ENCODE data around the gene PLEKHA1.
A peak's percentile ranks its signal among the peaks of the same experiment; 100 is the strongest.

PLEKHA1 gene

DNA sequence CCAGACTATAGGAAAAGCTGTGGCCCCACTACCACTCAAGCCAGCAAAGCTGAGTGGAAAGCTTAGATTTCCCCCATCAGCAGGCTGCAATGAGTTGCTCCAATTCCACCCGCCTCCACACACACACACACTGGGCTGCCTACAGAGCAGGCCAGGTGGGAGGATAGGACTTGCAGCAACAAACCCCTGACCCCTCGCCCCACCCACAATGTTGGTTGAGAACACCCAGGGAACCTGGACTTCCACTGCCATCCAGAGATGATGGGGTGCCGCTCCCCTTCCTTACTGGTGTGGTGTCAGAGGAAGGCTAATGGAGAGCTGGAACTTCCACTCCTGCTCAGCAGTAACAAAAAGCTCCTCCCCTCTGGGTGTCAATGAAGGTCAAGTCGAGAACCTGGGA is 16.8 kb upstream of the PLEKHA1 start:
- H3K36me3 ChIP-seq (ENCODE audit: insufficient read depth, low read length) = no peaks in the 10 kb centered on the region
- no peaks in the 10 kb centered on the region for H3K9me3 ChIP-seq (ENCODE audit: control insufficient read depth, insufficient read depth, low read length)
- H3K9ac ChIP-seq (ENCODE audit: low read depth, low read length) = no peak overlapping the region
- peaks cover 3% of the 10 kb centered on the region; the same call in 1 of the 2 replicates for H3K4me1 ChIP-seq (ENCODE audit: insufficient read depth, low read length)

DNA sequence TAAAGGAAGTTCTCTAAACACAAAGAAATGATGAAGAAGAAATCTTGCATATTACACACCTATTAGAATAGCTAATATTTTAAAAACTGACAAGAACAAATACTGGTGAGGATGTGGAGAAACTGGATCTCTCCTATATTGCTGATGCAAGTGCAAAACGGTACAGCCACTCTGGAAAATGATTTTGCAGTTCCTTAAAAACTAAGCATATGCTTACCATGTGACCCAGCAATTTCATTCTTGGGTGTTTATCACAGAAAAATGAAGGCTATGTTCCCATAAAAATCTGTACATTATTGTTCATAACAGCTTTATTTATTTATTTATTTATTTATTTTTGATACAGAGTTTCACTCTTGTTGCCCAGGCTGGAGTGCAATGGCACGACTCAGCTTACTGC is 14.9 kb upstream of the PLEKHA1 start:
- H3K9me3 ChIP-seq (ENCODE audit: control insufficient read depth, insufficient read depth, low read length) = no peaks in the 10 kb centered on the region
- H3K36me3 ChIP-seq (ENCODE audit: insufficient read depth, low read length) = no peaks in the 10 kb centered on the region
- H3K4me1 ChIP-seq (ENCODE audit: insufficient read depth, low read length) = no peaks in the 10 kb centered on the region
- H3K9ac ChIP-seq (ENCODE audit: low read depth, low read length) = no peak overlapping the region

DNA sequence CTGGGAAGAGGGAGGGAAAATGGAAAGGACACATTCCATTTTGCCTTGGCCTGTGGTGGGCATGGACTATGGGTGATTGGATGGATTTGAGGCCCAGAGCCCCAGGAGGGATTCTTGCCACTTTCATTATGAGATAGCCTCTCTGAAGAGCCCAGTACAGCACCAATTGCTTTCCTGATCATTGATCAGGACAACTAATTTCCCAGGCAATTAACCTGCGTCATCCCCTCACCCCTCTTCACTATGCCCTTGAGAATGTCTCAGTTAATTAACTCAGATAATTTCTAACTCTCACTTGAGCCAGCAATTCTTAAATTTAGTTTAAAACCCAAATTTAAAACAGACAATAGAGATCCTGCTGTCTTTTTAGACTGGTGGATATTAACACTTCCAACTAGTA is 13.5 kb upstream of the PLEKHA1 start:
- Histone ChIP-seq H3K4me1 (ENCODE audit: insufficient read depth, low read length) (no peaks in the 10 kb centered on the region), H3K9ac (ENCODE audit: low read depth, low read length) (no peak overlapping the region), H3K9me3 (ENCODE audit: control insufficient read depth, insufficient read depth, low read length) (no peaks in the 10 kb centered on the region), H3K36me3 (ENCODE audit: insufficient read depth, low read length) (no peaks in the 10 kb centered on the region)

GRCh38 chr10:122362031-122362592 is 12.4 kb upstream of the PLEKHA1 start:
- no peaks in the 10 kb centered on the region for H3K4me1 ChIP-seq (ENCODE audit: insufficient read depth, low read length)
- no peak overlapping the region for H3K9ac ChIP-seq (ENCODE audit: low read depth, low read length)
- no peaks in the 10 kb centered on the region for H3K9me3 ChIP-seq (ENCODE audit: control insufficient read depth, insufficient read depth, low read length)
- no peaks in the 10 kb centered on the region for H3K36me3 ChIP-seq (ENCODE audit: insufficient read depth, low read length)

DNA sequence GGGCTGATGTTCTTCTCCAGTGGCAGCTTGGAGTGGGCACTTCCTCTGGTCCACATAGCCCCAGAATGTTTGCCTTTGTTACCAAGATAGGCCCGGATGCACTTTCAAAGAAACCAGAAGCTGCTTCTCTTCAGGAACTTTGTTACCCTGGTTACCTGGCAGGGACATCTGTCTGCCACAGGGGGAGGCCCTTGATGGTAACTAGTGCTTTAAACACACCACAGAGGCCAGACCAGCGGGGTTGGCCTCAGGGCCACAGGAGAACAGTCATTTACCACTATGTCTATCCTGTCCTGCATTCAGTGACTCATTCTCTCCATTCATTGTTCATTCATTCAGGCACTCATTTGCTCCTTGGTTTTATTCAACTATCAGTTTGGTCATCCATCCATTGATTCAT is 11.9 kb upstream of the PLEKHA1 start:
- Histone ChIP-seq H3K9me3 (ENCODE audit: control insufficient read depth, insufficient read depth, low read length) (no peaks in the 10 kb centered on the region), H3K4me1 (ENCODE audit: insufficient read depth, low read length) (no peaks in the 10 kb centered on the region), H3K9ac (ENCODE audit: low read depth, low read length) (no peak overlapping the region), H3K36me3 (ENCODE audit: insufficient read depth, low read length) (no peaks in the 10 kb centered on the region)

- H3K9me3 ChIP-seq (ENCODE audit: control insufficient read depth, insufficient read depth, low read length) = no peaks in the 10 kb centered on the region
- no peaks in the 10 kb centered on the region for H3K36me3 ChIP-seq (ENCODE audit: insufficient read depth, low read length)
Measured at GRCh38 chr10:122363311-122363710, 11.2 kb upstream of the PLEKHA1 start.

DNA sequence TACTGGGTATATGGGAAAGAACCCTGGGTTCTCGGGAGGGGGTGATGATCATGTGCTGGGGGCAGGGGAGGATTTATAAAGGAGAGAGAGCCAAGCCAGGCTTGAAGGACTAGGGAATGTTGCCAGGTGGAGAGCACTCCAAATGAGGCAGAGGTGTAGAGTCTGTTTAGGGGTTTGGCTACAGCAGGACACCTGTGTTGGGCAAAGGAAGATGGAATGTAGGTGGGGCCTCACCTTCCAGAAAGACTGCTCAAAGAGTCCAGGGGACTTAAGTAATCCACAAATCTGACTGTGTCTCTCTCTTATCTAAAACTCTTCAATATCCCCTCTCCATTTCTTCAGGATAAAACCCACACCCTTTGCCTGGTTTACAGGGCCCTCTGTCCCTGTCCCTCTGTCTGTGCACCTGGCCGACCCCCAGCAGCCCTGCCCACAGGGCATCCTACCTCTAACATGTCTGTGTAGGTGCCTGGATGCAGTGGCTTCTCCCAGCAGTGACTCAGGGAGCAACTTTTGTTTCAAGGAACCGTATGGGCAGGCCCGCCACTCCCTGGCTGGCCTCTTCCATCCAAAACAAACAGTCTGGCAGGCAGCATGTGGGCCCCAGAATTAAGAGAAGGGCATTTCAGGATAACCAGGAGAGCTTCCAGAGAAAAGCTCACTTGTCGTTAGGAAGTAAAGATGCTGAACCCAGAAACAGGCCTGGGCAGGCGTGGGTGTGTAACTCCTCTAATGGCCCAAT is 10.6 kb upstream of the PLEKHA1 start:
- Histone ChIP-seq H3K36me3 (ENCODE audit: insufficient read depth, low read length) (no peaks in the 10 kb centered on the region), H3K4me1 (ENCODE audit: insufficient read depth, low read length) (no peaks in the 10 kb centered on the region), H3K9ac (ENCODE audit: low read depth, low read length) (no peak overlapping the region), H3K9me3 (ENCODE audit: control insufficient read depth, insufficient read depth, low read length) (no peaks in the 10 kb centered on the region)

More at GRCh38 chr10:122363311-122363710, 11.2 kb upstream of the PLEKHA1 start:
- Histone ChIP-seq H3K4me1 (ENCODE audit: insufficient read depth, low read length) (no peaks in the 10 kb centered on the region), H3K9ac (ENCODE audit: low read depth, low read length) (no peak overlapping the region)

GRCh38 chr10:122368502-122369254 is 5.8 kb upstream of the PLEKHA1 start:
- H3K4me1 ChIP-seq (ENCODE audit: insufficient read depth, low read length) = no peaks in the 10 kb centered on the region

DNA sequence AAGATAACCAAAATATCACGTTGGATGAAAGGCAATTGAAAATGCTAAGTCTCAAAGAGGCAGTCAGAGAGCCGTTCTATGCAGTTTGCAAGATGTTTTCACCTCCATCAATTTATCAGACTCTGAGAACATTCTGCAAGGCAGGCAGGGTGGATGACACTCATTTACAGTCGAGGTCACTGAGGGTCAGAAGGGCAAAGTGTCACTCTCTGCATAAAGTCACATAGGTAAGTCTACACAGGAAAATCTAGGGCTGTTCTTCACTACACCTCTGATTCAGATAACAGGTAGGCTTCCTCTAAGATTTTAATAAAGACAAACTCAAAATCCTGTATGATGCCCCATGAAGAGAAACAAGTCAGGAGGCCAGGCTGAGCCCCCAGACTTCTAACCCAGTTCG is 1.4 kb upstream of the PLEKHA1 start:
- no peaks in the 10 kb centered on the region for H3K9me3 ChIP-seq (ENCODE audit: control insufficient read depth, insufficient read depth, low read length)
- H3K36me3 ChIP-seq (ENCODE audit: insufficient read depth, low read length) = no peaks in the 10 kb centered on the region
- no peaks in the 10 kb centered on the region for H3K4me1 ChIP-seq (ENCODE audit: insufficient read depth, low read length)
- no peak overlapping the region for H3K9ac ChIP-seq (ENCODE audit: low read depth, low read length)

More at GRCh38 chr10:122368502-122369254, 5.8 kb upstream of the PLEKHA1 start:
- Histone ChIP-seq H3K9ac (ENCODE audit: low read depth, low read length) (no peak overlapping the region), H3K36me3 (ENCODE audit: insufficient read depth, low read length) (no peaks in the 10 kb centered on the region), H3K9me3 (ENCODE audit: control insufficient read depth, insufficient read depth, low read length) (no peaks in the 10 kb centered on the region)

- Histone ChIP-seq H3K4me1 (ENCODE audit: insufficient read depth, low read length) (no peaks in the 10 kb centered on the region), H3K9ac (ENCODE audit: low read depth, low read length) (peak overlapping the region; percentile 81), H3K9me3 (ENCODE audit: control insufficient read depth, insufficient read depth, low read length) (no peaks in the 10 kb centered on the region), H3K36me3 (ENCODE audit: insufficient read depth, low read length) (no peaks in the 10 kb centered on the region)
Measured at GRCh38 chr10:122373721-122374120, 787 bp upstream of the PLEKHA1 start.

DNA sequence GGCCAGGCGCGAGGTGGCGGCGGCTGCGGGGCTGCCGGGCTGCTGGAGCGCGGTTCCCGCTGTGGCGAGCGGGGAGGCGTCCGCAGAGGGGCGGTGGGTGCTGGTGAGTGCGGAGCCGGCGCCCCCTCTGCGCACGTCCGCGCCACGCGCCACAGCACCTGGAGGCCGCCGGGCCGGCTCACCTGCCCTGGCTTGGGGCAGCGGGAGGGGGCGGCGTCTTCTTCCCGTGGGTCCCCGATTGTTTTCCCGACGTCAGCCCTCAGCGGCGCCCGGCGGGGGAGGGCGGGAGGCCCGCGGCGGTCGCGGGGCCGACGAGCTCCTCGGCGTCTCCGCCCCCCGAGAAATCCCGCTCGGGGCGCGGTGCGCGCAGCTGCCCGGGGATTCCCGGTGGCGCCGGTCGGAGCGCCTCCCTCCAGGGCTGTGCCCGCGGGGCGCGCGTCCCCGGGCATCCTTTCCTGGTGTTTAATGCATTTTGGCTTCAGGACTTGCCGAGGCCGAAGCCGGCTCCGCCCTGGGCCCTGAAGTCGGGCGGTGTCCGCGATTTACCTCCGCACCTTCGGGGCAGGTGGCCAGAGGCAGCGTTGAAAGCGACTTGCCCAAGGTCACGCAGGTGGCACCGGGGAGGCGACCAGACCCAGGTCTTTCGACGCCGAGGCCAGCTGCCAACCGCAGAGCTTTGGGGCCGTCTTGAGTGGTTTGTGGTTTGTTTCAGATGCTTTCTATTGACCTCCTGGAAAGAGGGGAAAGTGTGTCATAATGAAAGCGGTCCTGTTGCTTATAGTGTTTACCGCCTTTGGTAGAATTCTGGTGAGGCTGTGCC is 561 bp downstream of the PLEKHA1 start:
- Histone ChIP-seq H3K9me3 (ENCODE audit: control insufficient read depth, insufficient read depth, low read length) (no peaks in the 10 kb centered on the region), H3K9ac (ENCODE audit: low read depth, low read length) (peak overlapping the region; percentile 81), H3K36me3 (ENCODE audit: insufficient read depth, low read length) (no peaks in the 10 kb centered on the region), H3K4me1 (ENCODE audit: insufficient read depth, low read length) (no peaks in the 10 kb centered on the region)

GRCh38 chr10:122375679-122376160 is 1.2 kb downstream of the PLEKHA1 start:
- Histone ChIP-seq H3K9me3 (ENCODE audit: control insufficient read depth, insufficient read depth, low read length) (no peaks in the 10 kb centered on the region), H3K4me1 (ENCODE audit: insufficient read depth, low read length) (no peaks in the 10 kb centered on the region), H3K36me3 (ENCODE audit: insufficient read depth, low read length) (no peaks in the 10 kb centered on the region), H3K9ac (ENCODE audit: low read depth, low read length) (peak overlapping the region; percentile 81)

GRCh38 chr10:122376364-122376961 is 2.0 kb downstream of the PLEKHA1 start:
- H3K9me3 ChIP-seq (ENCODE audit: control insufficient read depth, insufficient read depth, low read length) = no peaks in the 10 kb centered on the region
- H3K36me3 ChIP-seq (ENCODE audit: insufficient read depth, low read length) = no peaks in the 10 kb centered on the region
- no peak overlapping the region; the same call in 1 of the 2 replicates for H3K9ac ChIP-seq (ENCODE audit: low read depth, low read length)
- no peaks in the 10 kb centered on the region for H3K4me1 ChIP-seq (ENCODE audit: insufficient read depth, low read length)

- H3K4me1 ChIP-seq (ENCODE audit: insufficient read depth, low read length) = no peaks in the 10 kb centered on the region
- H3K36me3 ChIP-seq (ENCODE audit: insufficient read depth, low read length) = no peaks in the 10 kb centered on the region
- H3K9me3 ChIP-seq (ENCODE audit: control insufficient read depth, insufficient read depth, low read length) = no peaks in the 10 kb centered on the region
- H3K9ac ChIP-seq (ENCODE audit: low read depth, low read length) = no peak overlapping the region
Measured at GRCh38 chr10:122379041-122379440, 4.5 kb downstream of the PLEKHA1 start.

Measured in ES-I3 (cell line).